Medulla oblongata (tissue), 1 donor: ENCODE results near the gene TCF4.

Experiments used
- DNase-seq: peaks from one replicate; pipeline ENCODE4 v3.0.0-alpha.2; 2015; ENCODE audit errors: extremely low spot score

Gene TCF4

DNA sequence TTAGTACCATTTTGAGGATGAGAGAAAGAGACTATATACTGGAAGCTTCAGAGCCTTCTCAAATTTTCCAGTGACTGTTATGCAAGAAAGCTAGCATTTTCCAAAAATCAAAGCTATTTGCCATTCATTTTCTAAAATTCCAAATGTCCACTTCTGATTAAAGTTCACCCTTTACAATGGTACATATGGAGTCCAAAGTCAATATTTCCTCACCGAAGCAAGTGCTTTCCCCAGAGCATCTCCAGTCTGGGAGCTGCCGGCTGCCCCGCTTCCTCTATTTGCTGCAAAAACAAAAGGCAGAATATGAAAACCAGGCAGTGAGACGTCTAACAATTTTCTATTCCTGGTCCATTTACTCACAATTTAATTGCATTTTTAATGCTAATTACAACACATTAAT is 326.7 kb downstream of the TCF4 start:
- DNase-seq: no peak

GRCh38 chr18:55258088-55258487 is 329.9 kb downstream of the TCF4 start:
- DNase-seq: no peak

- no peak for DNase-seq
Observed at GRCh38 chr18:55256929-55257289, 331.1 kb downstream of the TCF4 start.

GRCh38 chr18:55256226-55256928 is 331.6 kb downstream of the TCF4 start:
- DNase-seq: no peak

- DNase-seq: no peak
Observed at GRCh38 chr18:55253814-55254213, 334.2 kb downstream of the TCF4 start.

DNA sequence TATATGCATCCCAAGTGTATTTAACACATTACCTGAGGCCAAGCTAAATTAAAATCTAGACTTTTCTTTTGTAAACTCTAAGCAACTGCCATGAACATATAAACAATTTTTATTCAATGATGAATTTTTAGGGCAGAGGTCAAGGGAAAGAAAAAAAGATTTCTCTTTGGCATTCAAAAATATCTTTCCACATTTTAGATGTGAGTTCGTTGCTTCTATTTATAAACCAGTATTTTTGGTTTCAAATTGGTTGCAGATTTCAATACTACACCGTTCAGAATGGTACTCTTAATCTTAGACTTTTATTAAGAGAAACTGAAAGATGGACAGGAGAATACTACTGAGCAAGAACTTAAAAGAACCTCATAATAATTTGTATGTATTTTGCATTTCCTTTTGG is 335.1 kb downstream of the TCF4 start:
- no peak for DNase-seq

DNA sequence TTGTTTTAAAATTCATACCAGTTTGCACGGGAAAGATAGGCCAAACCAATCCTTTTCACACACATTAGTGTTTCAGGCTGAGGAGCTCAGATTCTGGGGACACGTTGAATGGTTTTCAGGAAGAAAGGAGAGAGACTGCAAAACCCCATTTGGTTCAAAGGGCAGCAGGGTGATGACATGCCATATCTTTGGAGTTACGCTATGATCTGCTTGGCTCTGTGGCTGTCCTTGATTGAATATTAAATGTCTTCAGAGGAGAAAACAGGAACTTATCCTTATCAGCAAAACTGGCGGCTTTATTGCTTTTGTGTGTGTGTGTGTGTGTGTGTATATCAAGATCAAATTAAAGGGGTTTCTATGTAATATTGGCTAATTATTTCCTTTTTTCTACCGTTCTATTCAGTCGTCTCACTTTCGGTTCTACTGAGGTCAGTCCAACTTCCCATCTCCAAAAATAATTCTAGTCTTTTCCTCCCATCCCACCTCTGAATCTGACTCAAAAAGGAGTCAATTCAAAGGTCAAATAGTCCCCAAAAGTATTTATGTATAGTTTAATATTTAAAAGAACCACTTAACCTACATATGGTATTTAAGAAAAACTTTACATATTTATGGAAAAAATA is 335.8 kb downstream of the TCF4 start:
- DNase-seq: no peak

- no peak for DNase-seq
Observed at GRCh38 chr18:55251254-55251971, 336.6 kb downstream of the TCF4 start.

DNA sequence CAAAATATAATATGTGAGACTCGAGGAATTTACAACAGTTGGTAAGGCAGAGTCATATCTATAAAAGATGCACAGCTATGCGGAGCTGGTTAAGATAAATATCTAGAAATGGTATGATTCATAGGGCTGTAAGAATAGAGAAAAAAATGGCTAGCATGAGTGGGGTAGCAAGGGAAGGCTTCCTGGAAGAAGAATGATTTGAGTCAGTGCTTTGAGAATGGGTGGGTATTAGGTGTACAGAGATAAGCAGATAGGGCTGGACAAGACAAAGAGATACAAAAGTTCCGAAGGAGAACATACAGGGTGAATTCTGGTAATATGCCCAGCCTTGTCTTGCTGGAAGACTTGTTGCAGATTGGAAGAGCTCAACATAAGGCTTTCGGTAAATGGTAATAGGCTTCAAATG is 337.2 kb downstream of the TCF4 start:
- no peak for DNase-seq

DNA sequence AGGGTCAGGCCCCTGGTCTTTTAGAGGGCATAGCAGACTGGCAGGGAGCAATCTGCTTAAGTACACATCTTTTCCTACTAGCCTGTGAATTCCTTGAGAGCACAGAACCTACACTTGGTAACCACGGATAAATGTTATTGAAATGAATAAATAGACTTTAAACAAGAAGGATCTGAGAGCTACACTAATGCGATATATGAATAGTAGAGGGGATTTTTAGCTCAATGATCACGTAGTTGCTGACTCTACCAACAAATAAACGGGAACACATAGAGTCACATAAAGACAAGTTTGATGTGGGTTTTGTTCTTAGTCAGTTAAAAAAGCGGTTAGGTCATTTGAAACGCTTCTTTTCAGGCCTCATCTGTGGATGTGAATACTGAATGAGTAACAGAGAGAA is 338.4 kb downstream of the TCF4 start:
- no peak for DNase-seq

DNA sequence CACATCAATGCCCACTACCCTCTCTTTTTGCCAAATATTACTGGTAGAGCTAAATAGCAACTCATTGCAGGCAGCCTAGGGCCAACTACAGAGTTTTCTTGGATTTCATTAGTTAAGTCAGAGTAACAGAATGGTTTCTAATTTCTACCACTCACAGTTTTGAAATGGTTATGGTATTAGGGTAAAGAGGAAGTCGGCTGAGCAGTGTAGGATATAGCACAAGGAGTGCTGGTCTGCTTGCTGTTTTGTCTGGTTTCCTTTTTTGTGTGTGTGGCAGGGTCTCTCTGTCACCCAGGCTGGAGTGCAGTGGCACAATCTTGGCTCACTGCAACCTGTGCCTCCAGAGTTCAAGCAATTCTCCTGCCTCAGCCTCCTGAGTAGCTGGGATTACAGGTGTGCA is 339.5 kb downstream of the TCF4 start:
- no peak for DNase-seq

- DNase-seq: no peak
Observed at GRCh38 chr18:55247032-55247431, 341.0 kb downstream of the TCF4 start.

DNA sequence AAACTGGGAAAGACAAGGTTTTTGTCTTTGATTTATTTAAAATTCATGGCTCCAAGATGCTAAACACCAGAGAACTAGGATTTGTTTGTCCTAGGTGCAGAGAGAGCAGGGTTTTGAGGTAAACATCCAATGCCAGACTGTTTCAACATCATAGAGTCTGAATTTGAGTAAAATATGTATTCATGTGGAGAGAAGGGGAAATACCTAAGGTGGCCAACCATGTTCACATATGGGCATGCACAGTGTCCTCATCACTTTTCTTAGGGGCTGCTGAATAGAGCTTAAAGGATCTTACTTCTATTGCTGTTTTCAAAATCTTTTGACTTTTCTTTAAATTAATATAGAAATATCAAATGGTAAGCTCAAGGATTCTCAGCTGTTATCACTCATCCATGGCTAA is 341.7 kb downstream of the TCF4 start:
- no peak for DNase-seq

- no peak for DNase-seq
Observed at GRCh38 chr18:55245211-55245614, 342.8 kb downstream of the TCF4 start.

GRCh38 chr18:55244546-55244945 is 343.4 kb downstream of the TCF4 start:
- no peak for DNase-seq

- DNase-seq: no peak
Observed at GRCh38 chr18:55243857-55244256, 344.1 kb downstream of the TCF4 start.

- DNase-seq: no peak
Observed at GRCh38 chr18:55243255-55243654, 344.7 kb downstream of the TCF4 start.

DNA sequence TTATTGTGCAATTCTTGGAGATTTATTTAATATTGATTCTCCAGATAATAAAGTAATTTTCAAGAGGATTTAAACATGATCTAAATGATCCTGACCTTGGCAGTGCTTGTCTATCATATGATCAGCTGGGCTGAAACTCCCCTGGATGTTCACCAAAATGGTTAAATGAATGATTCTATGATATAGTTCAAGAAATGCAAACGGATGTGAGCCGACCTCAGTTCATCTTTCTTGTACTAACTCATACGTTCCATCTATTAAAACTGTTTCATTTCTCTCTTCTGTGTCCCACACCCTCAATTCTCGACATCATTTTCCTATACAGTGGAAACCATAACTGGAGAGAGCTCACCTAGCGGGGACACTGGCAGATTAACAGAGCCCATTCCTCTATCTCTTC is 347.0 kb downstream of the TCF4 start:
- no peak for DNase-seq

GRCh38 chr18:55239740-55240139 is 348.3 kb downstream of the TCF4 start:
- DNase-seq: no peak

- peak; percentile 51 for DNase-seq
Observed at GRCh38 chr18:55237660-55238059, 350.3 kb downstream of the TCF4 start.

GRCh38 chr18:55236150-55236931 is 351.7 kb downstream of the TCF4 start:
- peak; percentile 53 for DNase-seq

DNA sequence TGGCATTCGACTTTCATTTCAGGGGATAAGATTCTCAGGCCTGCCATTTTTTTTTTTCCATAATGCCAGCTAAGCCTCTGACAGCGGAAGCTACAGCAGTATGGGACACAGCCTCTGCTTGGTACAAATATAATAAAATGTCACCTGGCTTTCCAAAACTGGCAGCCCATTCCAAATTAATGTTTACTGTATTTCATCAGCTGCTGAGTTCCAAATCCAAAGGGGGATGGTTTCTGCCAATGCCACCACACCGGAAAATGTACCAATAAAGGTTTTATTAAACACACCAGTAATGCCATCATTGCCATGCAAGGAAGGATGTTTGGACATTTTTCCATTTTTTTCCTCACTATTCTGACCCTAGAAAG is 352.9 kb downstream of the TCF4 start:
- DNase-seq: no peak
